Tongue (tissue), 2 donors: ENCODE data around the gene RETSAT. TPM values are rescaled to one million over a fixed set of nuclear protein-coding genes. Genes with fewer than 3 reads are reported as not detected.
"Not testable (repeated sequence)": the region's sequence is repeated elsewhere in the genome, so short reads cannot be mapped to it uniquely, and the experiment has no call there.

ENCODE experiments used
- DNase-seq: peaks from one replicate; pipeline ENCODE4 v3.0.0-alpha.2; 2015
- total RNA-seq: library from RNA; depleted of rRNA; stranded (reverse); fragments of >200 nt; gene quantifications from one replicate; pipeline ENCODE4 v1.2.3, GENCODE V29; 2014

Gene RETSAT
- total RNA-seq, 1 donor from 2014 or later: 20.6 TPM

DNA sequence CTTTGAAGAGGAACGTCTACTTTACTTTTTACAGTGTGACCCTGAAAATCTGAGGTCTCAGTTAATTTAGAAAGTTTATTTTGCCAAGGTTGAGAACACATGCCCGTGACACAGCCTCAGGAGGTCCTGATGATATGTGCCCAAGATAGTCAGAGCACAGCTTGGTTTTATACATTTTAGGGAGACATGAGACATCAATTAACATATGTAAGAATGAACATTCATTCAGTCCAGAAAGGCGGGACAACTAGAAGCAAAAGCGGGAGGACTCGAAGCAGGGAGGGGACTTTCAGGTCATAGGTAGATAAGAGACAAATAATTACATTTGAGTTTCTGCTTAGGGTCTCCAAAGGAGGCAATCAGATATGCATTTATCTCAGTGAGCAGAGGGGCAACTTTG, 23.9 kb upstream of the RETSAT start:
- DNase-seq: no peak

DNA sequence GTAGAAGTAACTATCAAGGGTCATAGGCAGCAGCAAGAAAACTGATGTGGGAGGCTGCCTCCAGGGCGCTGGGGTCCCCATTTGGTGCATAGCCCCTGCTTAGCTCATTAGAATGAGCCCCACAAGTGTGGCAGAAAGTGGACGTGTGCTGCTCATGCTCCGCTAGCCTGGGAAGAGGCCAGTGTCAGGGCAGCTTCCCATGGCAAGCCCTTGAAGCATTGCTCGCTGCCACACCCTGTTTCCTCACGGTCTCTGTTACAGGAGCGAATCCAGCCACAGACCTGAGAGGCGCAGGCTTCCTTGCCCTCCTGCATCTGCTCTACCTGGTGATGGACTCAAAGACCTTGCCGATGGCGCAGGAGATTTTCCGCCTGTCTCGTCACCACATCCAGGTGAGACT, 22.8 kb upstream of the RETSAT start:
- no peak for DNase-seq

DNA sequence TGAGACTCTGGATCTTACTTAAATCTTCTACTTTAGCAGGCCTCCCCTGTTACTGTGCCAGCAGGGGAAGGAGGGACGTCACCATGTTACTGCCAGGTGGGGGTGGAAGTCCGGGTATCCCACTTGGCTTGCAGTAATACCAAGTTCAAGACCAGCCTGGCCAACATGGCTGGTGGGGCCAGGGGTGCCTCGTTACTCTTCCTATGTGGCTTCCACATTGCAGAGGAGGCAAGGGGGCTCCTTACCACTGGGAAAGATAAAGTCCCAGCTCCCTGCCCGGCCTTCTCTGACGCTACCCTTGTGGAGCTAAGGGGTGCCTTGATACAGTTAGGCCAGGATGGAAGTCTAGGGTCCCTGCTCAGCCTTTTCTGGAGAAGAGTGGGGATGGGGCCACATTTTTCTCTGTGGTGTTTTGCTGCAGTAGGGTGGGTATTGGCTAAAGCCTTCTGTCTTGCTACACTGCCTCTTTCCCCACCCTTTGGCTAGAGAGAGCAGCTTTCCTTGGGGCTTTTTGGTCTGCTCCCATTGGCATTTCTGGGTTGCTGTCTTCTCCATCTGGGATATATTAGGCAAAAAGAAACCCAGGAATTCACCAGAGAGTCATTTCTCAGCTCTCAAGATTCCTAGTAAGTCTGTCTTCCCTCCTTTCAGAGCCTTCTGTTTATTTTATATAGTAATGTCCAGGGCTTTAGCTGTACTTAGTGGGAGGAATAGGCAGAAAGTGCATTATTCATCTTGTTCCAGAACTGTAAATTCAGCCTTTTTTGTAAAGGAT, 22.1 kb upstream of the RETSAT start:
- peak; percentile 7 for DNase-seq

DNA sequence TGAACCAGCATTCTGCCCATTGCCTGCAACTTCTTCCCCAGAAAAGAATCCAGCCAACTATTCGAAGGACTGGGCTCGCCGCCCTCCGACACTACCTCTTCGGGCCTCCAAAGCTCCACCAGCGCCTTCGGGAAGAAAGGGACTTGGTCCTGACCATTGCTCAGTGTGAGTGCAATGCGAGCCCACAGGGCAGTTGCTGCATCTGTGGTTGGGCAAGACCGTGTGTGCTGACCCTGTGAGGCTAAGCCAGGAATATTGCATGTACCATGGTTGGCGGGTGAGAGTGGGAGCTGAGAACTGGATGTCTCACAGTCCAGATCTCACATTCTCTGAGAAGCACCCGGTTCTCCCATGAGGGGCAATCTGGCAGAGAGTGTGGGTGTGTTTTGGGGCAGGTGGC, 16.7 kb upstream of the RETSAT start:
- no peak for DNase-seq

DNA sequence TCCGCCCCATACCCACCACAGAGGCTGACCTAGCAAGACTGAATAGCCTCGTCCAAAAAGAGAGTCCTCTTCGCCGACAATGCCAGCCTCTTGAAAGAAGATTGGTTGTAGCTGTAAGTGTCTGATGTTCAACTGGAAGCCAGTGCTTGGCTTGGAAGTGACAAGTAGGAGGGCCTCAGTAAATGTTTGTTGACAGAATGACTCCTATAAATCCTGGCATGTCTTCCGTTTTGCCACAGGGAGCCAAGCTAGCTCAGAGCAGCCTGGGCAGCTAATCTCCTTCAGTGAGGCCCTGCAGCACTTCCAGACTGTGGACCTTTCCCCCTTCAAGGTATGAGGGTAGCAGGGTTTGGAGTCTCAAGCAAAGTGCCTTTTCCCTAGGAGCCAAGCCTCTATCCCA, 15.2 kb upstream of the RETSAT start:
- DNase-seq: no peak

DNA sequence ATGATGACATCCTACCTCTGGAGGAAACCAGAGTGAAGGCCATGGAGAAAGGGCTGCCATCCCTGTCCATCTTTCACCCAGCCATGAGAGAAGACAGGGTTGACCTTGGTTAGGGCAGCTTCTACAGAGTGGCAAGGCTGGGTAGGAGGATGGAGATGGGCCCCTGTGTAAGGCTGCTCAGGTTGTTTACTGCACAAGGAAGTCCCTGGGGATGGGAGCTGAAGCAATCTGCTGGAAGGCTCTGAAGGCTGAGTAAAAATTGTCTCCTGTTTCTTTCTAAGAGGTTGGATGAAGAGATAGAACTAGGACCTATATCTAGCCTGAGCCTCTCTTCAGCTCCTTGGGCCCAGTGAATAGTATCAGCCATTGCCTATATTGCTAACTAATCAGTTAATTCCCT, 14.6 kb upstream of the RETSAT start:
- DNase-seq: no peak

DNA sequence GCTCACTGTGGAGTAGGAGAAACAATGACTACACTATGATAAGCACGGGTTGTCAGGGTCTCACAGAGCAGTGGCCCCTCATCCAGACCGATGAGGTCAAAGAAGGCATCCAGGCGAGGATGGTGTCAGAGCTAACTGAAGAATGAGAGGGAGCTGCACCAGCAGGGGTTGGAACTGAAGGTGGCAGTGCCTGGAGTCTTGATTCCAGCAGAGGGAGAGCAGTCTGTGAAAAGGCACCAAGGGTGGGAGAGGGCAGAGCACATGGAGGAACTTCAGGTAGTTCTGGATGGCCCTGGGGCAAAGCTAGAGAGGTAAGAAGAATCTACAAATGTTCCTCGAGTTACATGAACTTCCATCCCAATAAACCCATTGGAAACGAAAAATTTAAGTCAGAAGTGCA, 12.9 kb upstream of the RETSAT start:
- no peak for DNase-seq

DNA sequence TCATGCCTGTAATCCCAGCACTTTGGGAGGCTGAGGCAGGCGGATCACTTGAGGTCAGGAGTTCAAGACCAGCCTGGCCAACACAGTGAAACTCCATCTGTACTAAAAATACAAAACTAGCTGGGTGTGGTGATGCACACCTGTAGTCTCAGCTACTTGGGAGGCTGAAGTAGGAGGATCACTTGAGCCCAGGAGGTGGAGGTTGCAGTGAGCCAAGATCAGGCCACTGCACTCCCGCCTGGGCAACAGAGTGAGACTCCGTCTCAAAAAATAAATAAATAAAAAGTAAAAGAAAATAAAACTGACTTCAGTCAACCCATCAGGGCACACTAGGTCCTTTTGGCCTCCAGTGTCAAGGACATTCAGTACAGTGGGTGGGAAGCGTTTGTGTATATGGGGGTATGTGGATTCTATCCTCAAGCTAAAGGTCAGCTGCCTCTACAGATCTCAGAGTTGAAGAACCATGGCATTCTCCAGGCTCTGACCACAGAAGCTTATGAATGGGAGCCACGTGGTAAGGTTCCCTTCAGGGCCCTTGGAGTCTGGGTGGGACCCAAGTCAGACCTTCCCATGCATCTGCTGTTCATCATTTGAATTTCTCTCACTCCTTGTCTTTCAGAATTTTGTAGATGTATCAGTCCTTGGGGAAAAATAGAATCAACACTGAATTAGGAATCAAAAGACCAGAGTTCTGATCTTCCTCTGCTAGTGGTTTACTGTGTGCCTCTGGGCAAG, 8.5 kb upstream of the RETSAT start:
- not testable (repeated sequence) for DNase-seq

DNA sequence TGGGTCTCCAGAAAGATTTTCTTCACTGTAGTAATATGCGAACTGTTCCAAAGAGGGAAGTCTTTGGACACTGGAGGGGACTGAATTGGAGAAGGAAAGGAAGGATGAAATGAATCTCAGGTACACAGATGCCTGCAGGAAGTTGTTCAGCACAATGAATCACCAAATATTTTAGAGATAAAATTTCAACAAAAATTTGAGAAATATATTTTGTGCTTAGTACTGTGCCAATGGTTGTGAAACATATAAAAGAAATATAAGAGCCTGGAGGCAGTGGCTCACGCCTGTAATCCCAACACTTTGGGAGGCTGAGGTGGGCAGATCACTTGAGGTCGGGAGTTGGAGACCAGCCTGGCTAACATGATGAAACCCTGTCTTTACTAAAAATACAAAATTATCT, 3.4 kb upstream of the RETSAT start:
- DNase-seq: no peak

DNA sequence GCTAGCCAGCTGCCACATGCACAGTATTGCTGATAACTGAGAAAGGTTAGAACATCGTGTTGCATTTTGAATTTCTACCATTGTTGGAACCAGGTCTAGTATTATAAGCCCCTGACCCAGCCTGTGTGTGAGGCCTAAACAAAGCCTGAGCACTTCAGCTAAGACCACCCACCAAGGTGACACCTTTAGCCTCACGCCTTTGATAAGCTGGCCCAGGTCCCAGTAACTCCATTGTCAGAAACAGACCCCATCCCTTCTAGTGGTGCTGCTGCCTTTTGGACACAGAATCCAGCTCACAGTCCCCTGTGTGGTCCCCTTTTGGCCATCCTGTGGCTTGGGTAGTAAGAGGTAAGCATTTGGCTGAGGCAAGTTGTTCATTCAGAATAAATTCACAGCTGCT, 1.9 kb upstream of the RETSAT start:
- DNase-seq: no peak

DNA sequence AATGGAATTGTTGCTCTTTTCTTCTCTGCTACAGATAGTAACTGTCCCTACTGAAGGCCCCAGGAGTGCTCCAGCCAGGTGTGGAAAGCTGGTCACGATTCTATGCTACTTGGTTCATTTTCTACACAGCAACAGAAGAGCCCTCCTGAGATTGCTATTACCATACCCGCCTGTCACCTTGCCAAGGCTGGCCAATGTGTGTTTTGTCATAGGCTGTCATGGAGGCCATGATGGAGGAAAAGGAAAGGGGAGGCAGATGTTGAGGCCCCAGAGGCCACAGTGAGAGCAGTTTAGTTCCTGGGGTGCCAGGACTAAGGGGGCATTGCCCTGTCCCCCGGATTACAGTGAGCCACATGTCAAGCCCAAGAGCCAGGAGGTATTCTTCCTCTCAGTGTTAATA, 1.2 kb upstream of the RETSAT start:
- no peak for DNase-seq

DNA sequence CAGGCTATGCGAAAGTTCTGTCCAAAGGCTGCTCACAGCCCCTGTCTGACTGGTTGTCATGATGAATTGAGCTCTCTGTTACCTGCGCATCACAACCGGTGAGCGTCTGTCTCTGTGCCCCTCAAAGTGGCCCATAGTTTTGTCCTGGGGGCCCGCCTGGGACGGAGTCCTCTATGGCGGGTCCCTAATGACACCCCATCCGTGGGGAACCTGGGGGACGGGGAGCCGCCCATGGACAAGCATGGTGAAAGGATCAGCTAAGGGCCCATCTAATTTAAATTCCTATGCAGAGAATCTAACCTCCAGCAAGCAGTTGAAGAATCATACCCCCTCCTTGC, 714 bp upstream of the RETSAT start:
- DNase-seq: peak; percentile 19

DNA sequence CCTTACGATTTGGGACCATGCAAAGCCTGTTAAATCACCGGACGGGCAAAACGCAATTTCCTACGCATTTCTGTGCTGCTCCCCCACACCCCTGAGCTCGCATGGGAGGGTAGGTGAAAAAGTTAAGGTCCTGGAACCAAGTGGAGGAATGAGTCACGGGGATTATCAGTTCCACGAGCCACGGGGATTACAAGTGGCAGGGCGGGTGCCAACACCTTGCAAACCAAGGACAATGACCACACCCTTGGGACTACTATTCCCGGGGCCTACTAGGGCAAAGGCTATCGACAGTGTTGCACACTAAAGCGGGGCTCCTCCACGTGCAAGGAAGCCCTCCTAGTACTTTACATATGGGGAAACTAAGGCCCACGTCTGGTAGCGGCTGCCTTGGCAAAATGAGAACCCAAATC, 447 bp downstream of the RETSAT start:
- DNase-seq: peak; percentile 28

DNA sequence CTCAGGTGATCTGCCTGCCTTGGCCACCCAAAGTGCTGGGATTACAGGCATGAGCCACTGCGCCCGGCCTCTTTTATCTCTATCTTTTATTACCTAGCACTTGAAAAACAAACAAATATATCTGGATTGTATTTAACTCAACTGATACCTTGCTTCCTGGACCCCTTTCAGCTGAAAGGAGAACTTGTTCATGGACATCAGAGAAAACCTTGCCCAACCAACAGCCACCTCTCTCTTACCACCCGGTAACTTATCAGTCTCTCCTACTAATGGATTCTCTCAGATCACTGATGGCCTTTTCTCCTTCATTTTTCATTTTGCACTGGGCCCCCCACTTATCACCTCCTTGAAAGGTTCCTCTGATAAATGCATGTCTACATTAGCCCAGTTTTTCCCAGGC, 6.7 kb downstream of the RETSAT start:
- no peak for DNase-seq

DNA sequence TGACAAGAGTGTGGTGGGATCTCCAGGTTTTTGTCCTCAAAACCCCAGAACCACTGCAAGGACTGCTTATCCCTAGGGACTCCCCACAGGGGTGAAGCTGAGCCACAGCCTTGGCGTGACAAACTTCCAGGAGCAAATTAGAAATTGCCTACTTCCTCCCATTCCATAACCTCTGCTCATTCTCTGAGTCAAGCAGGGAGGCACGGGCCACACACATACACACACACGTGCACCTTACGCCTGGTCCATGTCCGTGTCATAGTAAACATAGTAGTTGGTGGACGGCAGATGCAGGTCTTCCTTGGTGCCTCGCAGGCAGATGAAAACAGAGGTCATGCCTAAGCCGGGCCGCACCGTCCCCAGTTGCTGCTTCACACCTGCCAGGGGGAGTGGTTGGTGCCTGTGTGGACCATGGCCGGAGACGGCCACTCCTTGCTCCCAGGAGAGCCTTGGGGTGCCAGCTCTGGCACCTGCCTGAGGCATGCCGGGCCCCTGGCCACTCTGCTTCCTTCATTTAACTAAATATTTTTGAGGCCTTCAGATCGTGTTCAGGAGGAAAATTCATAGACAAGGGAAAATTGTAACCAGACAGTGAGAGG, 9.9 kb downstream of the RETSAT start:
- DNase-seq: no peak

DNA sequence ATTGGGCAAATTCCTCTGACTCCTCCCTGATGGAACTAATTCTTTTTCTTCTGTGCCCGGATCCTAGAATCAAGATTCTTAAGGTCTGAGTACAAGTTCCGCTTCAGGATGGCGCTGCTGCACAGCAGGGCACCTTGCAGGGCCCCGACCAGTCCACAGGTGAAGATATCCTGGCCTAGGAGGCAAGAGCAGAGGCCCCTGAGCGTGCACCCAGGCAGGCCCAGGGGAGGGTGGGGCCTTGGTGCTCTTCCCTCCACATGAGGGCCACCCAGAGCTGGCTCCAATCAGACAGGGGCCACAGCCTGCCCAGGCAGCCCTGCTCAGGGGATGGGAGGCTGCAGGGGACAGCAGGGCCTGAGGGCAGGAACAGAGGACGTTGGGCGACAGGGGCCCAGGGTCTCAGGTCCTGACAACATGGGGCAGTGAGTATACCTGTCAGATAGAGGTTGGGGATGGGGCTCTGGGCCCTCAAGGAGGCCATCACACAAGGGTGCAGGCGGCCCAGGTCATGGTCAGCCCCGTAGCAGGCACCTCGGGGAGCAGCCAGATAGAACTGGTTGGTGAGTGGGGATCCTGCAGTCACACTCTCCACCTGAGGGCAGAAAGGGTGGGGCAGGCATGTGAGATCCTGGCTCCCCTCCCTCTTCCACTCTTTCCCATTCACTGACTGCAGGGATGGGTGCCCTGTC, 11.0 kb downstream of the RETSAT start:
- DNase-seq: not testable (repeated sequence)

DNA sequence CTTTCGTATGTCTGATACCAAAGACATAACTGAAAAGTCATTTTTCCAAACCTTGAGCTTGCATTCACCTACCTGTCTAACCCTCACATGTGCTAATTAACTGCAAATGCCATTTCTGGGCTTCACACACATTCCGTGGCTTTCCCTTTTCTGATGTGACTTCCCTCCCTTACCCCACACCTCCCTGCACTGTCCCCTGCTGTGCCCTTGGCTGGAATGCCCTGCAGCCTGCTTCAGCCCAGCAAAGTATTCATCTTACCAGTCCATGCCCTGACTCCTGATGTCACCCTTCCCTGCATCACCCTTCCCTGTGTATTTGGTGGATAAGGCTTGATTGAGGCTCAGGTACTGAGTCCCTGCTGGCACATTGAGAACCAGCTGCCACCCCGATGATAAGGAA, 12.2 kb downstream of the RETSAT start:
- DNase-seq: no peak

DNA sequence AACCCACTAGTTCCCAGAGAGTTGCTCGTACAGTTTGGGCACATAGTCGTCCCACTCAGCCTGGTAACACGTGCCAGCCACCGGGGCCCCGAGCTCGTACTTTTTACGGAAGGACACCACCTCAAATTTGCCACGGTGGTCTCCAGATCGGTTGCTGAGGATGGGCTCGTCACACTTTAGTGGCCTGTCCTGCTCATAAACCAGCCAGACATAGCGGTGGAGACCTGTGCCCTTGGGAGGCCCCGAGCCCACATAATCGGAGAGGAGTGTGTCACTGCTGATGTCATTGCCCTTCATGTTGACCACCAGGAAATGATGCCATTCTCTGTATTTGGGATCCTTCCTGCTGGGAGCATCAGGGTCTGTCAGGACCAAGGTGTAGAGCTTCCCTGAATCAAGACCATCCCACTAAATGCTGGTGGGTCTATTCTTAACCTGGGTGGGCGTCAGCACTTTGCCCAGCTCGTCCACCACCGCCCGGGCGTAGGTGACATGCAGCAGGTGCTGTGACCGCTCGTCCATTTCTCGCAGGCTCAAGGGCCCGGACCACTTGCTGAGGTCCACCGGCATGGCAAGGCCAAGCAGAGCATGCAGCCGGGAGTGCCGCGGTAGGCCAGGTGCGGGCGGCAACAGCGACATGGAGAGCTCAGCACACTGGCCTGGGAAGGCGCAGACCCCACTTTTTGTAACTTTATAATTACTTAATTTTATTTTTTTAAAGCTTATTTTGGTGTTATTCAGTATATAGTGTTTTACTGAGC, 12.9 kb downstream of the RETSAT start:
- no peak for DNase-seq

DNA sequence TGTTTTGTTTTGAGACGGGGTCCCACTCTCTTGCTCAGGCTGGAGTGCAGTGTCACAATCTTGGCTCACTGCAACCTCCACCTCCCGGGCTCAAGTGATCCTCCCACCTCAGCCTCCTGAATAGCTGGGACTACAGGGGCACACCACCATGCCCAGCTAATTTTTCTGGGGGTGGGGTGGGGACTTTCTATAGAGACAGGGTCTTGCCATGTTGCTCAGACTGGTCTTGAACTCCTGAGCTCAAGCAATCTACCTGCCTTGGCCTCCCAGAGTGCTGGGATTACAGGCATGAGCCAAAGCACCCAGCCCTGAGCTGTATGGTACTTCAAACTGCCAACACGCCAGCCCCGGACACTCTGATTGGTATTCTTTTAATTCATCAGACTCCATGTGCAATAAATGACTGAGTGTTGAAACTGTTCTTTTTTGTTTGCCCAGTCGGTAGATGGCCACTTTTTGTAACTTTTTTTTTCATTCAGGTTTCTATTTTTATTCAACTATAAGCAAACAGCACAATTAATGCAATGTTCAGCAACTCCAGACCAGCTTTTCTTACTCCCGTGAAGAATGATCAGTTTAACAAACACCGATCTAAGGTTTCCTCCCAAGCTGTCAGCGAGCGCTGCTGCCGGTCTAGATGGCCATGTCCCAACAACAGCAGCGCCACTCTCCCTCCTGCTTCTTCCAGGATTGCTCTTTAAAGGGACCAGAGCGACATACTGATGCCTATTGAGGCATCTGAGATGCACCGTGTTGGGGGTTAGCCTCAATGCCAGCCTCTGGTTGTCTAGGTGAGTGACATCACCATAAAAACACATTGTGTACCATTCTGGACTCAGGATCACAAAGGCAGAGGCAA, 14.1 kb downstream of the RETSAT start:
- peak; percentile 14 for DNase-seq

DNA sequence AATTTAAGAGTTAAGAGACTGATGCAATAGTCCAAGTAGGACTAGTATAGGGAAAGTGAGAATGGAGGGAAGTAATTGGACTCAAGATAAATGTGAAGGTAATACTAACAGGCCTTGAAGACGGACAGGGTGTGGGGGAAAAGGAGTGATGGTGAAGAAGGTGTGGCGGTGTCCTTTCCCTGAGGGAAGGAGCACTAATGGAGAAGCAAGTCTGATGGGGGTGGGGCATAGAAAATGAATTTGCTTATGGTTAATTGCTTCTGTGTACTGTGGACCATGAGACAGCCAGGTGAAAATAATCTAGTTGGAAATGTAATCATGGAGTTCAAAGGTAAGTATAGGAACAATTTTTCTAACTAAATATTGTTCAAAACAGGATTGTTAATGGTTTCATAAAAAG, 19.4 kb downstream of the RETSAT start:
- DNase-seq: no peak

DNA sequence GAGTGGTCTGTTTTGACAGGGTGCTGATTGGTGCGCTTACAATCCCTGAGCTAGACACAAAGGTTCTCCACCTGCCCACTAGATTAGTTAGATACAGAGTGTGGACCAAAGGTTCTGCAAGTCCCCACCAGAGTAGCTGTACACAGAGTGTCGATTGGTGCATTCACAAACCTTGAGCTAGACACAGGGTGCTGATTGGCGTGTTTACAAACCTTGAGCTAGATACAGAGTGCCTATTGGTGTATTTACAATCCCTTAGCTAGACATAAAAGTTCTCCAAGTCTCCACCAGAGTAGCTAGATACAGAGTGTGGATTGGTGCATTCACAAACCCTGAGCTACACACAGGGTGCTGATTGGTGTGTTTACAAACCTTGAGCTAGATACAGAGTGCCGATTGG, 20.5 kb downstream of the RETSAT start:
- not testable (repeated sequence) for DNase-seq
